Transverse colon (tissue), 4 donors: Measurements from ENCODE around the gene ANKS4B. TPM values are rescaled to one million over a fixed set of nuclear protein-coding genes. Genes with fewer than 3 reads are reported as not detected.
"Not testable (repeated sequence)": the region's sequence is repeated elsewhere in the genome, so short reads cannot be mapped to it uniquely, and the experiment has no call there.

Source experiments
- DNase-seq: peaks from one replicate; pipeline ENCODE4 v3.0.0-alpha.2; 2019
- H3K27ac ChIP-seq, 4 donors: fragments of 200-600 bp; sonication (generic); 2 replicates each; pipeline ENCODE4 v1.5.1; 2016 to 2018; ENCODE audit warnings: inconsistent platforms in 4 of 4
- H3K27me3 ChIP-seq: fragments of 200-600 bp; sonication (generic); 2 replicates; pipeline ENCODE4 v1.5.1; 2017; ENCODE audit warnings: inconsistent platforms
- H3K36me3 ChIP-seq, 4 donors: fragments of 200-600 bp; sonication (generic); 2 replicates each; pipeline ENCODE4 v1.5.1; 2017 to 2019; ENCODE audit warnings: inconsistent platforms in 4 of 4
- H3K4me1 ChIP-seq, 4 donors: fragments of 200-600 bp; sonication (generic); 2 replicates each; pipeline ENCODE4 v1.5.1; 2017 to 2020; ENCODE audit warnings: inconsistent platforms in 4 of 4
- H3K4me3 ChIP-seq, 4 donors: fragments of 200-600 bp; sonication (generic); 1 replicate in 1 of 4; 2 replicates in 3 of 4; pipeline versions ENCODE4 v1.5.1 to v1.6.1; 2017 to 2019; ENCODE audit warnings: inconsistent platforms in 4 of 4
- H3K9me3 ChIP-seq, 2 donors: fragments of 200-600 bp; sonication (generic); 2 replicates each; pipeline ENCODE4 v1.5.1; 2017 to 2019; ENCODE audit warnings: inconsistent platforms in 2 of 2
- EP300 ChIP-seq: sonication (generic); formaldehyde crosslinking; IDR thresholded peaks from one replicate; pipeline ENCODE4 v1.6.1; 2017; ENCODE audit warnings: antibody characterized with exemption, low read depth
- POLR2A ChIP-seq: fragments of 450-650 bp; IDR thresholded peaks from one replicate; pipeline ENCODE4 v1.6.1; 2016; ENCODE audit warnings: antibody characterized with exemption, mild to moderate bottlenecking, moderate library complexity
- POLR2AphosphoS5 ChIP-seq, 3 donors: sonication (generic); formaldehyde crosslinking; IDR thresholded peaks; one replicate each; pipeline ENCODE4 v1.6.1; 2016; ENCODE audit warnings: antibody characterized with exemption in 3 of 3
- WGBS, 2 donors: methylation state at CpG; one replicate each; pipeline ENCODE4 v1.1.5; 2018; ENCODE audit warnings: low coverage in 1 of 2; 5-methylcytosine and 5-hydroxymethylcytosine counted together
- in situ Hi-C, 4 donors: fragments of 200-750 bp; cut with MboI; loops; one replicate each; pipeline versions ENCODE4 v1.15.0 to v1.15.1; 2017; ENCODE audit warnings: low sequenced_read_pairs in 3 of 4, low pct_ligation_motif_present in 1 of 4, low pct_unique_long_range_greater_than_20kb in 1 of 4
- intact Hi-C: fragments of 100-400 bp; cut with DNase I; formaldehyde crosslinking; loops from one replicate; pipeline ENCODE4 v1.15.1; 2023; ENCODE audit warnings: low total_unique reads
- total RNA-seq, 4 donors: library from RNA; depleted of rRNA; stranded (reverse); fragments of >200 nt; gene quantifications; one replicate each; pipeline ENCODE4 v1.1.0, GENCODE V29; 2016
- TF ChIP-seq, protein P1 (sequence below), 5 experiments: fragments of 200-600 bp in 3 of 5; fragments of 450-650 bp in 2 of 5; sonication (generic) in 3 of 5; IDR thresholded peaks; 1 replicate in 2 of 5; 2 replicates in 3 of 5; pipeline ENCODE4 v1.5.1; 2016 to 2017; ENCODE audit warnings: antibody characterized with exemption in 5 of 5, inconsistent platforms in 3 of 5, mild to moderate bottlenecking in 2 of 5, moderate library complexity in 1 of 5

Gene ANKS4B
- total RNA-seq, 4 donors from 2014 or later: 27.7 to 70.2 (median 41.4) TPM

DNA sequence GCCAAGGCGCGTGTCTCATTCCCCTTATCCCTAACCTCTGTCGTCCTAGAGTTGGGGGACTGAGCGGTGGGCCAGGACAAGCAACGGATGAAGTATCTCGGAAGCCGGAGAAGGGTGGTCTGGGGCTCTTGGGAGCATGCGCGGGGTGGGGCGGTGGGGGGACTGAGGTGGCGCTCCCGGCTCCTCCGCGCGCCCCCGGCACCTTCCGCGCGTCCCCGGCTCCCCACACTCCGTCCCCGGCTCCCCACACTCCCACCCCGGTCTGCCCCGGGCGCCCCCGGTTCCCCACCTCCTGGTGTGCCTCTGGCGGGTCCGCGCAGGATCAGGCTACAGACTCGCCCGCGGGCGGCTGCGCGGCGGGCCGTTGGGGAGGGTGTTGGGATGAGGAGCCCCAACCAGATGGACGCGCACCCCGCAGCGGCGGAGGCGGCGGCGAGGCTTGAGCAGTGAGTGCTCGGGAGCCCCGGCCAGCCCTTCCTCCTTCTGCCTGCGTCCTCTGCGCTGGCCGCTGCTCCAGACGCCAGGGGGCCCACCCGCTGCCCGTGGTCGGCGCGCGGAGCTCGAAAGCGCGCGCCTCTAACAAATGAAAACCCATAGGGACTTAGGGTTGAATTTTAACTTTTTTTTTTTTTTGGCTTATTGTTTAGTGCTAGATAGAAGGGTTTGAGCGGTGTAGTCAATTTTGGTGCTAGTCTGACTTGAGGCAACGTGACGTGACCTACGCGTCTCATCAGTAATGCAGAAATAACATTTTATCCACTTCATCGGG lies 50.2 kb downstream of the ANKS4B start:
- Histone ChIP-seq H3K27ac (no peak overlapping the region), H3K36me3 (no peaks in the 10 kb centered on the region), H3K27me3 (peaks cover 55% of the 10 kb centered on the region), H3K4me3 (peak overlapping the region in 3 of 4 donors; percentile 17 to 54 (median 41)), H3K4me1 (peaks cover 0 to 12% (median 5%) of the 10 kb centered on the region in 4 donors), H3K9me3 (no peaks in the 10 kb centered on the region)
- no peak for TF ChIP-seq POLR2A
- TF ChIP-seq, protein P1, sequence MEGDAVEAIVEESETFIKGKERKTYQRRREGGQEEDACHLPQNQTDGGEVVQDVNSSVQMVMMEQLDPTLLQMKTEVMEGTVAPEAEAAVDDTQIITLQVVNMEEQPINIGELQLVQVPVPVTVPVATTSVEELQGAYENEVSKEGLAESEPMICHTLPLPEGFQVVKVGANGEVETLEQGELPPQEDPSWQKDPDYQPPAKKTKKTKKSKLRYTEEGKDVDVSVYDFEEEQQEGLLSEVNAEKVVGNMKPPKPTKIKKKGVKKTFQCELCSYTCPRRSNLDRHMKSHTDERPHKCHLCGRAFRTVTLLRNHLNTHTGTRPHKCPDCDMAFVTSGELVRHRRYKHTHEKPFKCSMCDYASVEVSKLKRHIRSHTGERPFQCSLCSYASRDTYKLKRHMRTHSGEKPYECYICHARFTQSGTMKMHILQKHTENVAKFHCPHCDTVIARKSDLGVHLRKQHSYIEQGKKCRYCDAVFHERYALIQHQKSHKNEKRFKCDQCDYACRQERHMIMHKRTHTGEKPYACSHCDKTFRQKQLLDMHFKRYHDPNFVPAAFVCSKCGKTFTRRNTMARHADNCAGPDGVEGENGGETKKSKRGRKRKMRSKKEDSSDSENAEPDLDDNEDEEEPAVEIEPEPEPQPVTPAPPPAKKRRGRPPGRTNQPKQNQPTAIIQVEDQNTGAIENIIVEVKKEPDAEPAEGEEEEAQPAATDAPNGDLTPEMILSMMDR (IDR thresholded peaks at IDR 0.05): peak; percentile 45 to 59 (median 50)
- no peak for TF ChIP-seq POLR2AphosphoS5 (IDR thresholded peaks at IDR 0.05)
- no peak for TF ChIP-seq EP300
- intact Hi-C loops (no loop called here), in situ Hi-C loops (loop anchor here in 1 of 4 donors (25.0 kb wide), 1 partner anchor 96 kb away; no protein-coding TSS in a partner anchor)
- 5 to 7% methylated on average over 6 to 47 of the region's 67 CpGs for WGBS, 2 donors
- DNase-seq: peak; percentile 56

DNA sequence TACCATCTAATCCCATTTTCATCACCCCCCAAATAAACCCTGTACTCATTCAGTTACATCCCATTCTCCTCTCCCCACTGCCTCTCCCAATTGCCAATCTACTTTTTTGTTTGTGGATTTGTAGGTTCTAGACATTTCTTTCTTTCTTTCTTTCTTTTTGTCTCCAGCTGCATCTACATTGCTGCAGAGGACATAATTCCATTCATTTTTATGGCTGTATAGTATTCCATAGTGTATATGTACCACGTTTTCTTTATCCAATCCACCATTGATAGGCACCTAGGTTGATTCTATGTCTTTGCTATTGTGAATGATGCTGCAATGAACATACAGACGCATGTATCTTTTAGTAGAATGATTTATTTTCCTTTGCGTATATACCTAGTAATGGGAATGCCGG lies 50.9 kb downstream of the ANKS4B start:
- in situ Hi-C loops: loop anchor here in 1 of 4 donors (25.0 kb wide), 1 partner anchor 97 kb away; no protein-coding TSS in a partner anchor
- no peaks in the 10 kb centered on the region for H3K36me3 ChIP-seq
- no peak overlapping the region for H3K27ac ChIP-seq
- H3K9me3 ChIP-seq: peaks cover 0 to 3% of the 10 kb centered on the region in 2 donors
- DNase-seq: no peak
- H3K4me3 ChIP-seq: peak overlapping the region in 1 of 4 donors; percentile 54
- intact Hi-C loops: no loop called here
- 57 to 82% methylated on average over 1 to 4 of the region's 4 CpGs for WGBS, 2 donors
- TF ChIP-seq POLR2AphosphoS5 (IDR thresholded peaks at IDR 0.05) (no peak), POLR2A (no peak), EP300 (no peak)
- TF ChIP-seq, protein P1 (IDR thresholded peaks at IDR 0.05): no peak
- H3K4me1 ChIP-seq: peaks cover 0 to 11% (median 5%) of the 10 kb centered on the region in 4 donors
- H3K27me3 ChIP-seq: peaks cover 59% of the 10 kb centered on the region

DNA sequence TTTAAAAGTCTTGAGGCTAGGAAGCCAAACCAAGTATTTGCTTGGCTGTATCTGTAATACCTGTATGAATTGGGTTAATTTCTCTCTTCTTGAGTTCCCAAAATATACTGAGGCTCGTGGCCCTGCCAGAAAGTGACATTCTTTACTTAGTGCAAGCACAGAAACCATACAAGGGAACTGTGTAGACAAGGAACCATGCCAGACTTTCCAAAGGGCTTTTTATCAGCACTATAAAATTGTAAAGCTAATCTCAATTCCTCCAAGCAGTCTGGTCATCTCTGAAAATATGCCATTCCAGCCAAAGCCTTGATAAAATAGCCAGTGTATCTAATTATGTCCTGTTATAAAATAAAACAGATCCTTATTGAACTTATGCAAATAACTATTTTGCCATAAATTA lies 51.8 kb downstream of the ANKS4B start:
- in situ Hi-C loops (loop anchor here in 1 of 4 donors (25.0 kb wide), 1 partner anchor 98 kb away; no protein-coding TSS in a partner anchor), intact Hi-C loops (no loop called here)
- Histone ChIP-seq H3K9me3 (peaks cover 0 to 3% of the 10 kb centered on the region in 2 donors), H3K27ac (no peak overlapping the region), H3K27me3 (peaks cover 59% of the 10 kb centered on the region), H3K36me3 (no peaks in the 10 kb centered on the region), H3K4me3 (no peak overlapping the region), H3K4me1 (peaks cover 0 to 11% (median 5%) of the 10 kb centered on the region in 4 donors)
- DNase-seq: no peak
- TF ChIP-seq, protein P1 (IDR thresholded peaks at IDR 0.05): no peak
- TF ChIP-seq POLR2AphosphoS5 (IDR thresholded peaks at IDR 0.05) (no peak), POLR2A (no peak), EP300 (no peak)
- WGBS, 2 donors: 3 to 20% methylated on average over 1 of the region's 1 CpG

DNA sequence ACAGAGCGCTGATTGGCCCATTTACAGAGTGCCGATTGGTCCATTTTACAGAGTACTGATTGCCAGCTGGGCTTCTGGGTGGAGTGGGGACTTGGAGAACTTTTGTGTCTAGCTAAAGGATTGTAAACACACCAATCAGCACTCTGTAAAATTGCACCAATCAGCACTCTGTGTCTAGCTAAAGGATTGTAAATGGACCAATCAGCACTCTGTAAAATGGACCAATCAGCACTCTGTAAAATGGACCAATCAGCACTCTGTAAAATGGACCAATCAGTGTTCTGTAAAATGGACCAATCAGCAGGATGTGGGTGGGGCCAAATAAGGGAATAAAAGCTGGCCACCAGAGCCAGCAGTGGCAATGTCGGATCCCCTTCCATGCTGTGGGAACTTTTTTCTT lies 56.3 kb downstream of the ANKS4B start:
- H3K4me3 ChIP-seq, DNase-seq, H3K36me3 ChIP-seq, H3K27ac ChIP-seq, intact Hi-C loops, H3K9me3 ChIP-seq, H3K4me1 ChIP-seq: not testable (repeated sequence)
- in situ Hi-C loops: loop anchor here in 1 of 4 donors (25.0 kb wide), 1 partner anchor 102 kb away; no protein-coding TSS in a partner anchor
- WGBS, 2 donors: 98 to 100% methylated on average over 1 to 3 of the region's 3 CpGs
- H3K27me3 ChIP-seq: peaks cover 75% of the 10 kb centered on the region
